Lung (tissue), 12 donors: ENCODE results near the gene WNT11. TPM values are rescaled to one million over a fixed set of nuclear protein-coding genes. Genes with fewer than 3 reads are reported as not detected.

ENCODE experiments used
- ATAC-seq: fragments of 200-7000 bp; cut with Tn5 transposase; one replicate; pipeline ENCODE4 v1.9.1; 2020; ENCODE audit warnings: moderate number of reproducible peaks; ENCODE audit not compliant: insufficient read depth, low FRiP score
- DNase-seq, 3 donors: peaks; one replicate each; pipeline ENCODE4 v3.0.0-alpha.2; 2013 to 2017
- H3K27ac ChIP-seq, 2 donors: one replicate each; pipeline ENCODE4 v1.5.1; 2013; ENCODE audit warnings: mild to moderate bottlenecking in 2 of 2, moderate library complexity in 2 of 2, control low read depth in 1 of 2, inconsistent platforms in 1 of 2, low read depth in 1 of 2, low read length in 1 of 2
- H3K27me3 ChIP-seq, 3 donors: one replicate each; pipeline ENCODE4 v1.5.1; 2013; ENCODE audit warnings: low read length in 2 of 3; ENCODE audit not compliant: control insufficient read depth in 3 of 3, insufficient read depth in 3 of 3
- H3K36me3 ChIP-seq, 4 donors: one replicate each; pipeline ENCODE4 v1.5.1; 2013; ENCODE audit warnings: low read length in 4 of 4, mild to moderate bottlenecking in 1 of 4, moderate library complexity in 1 of 4; ENCODE audit not compliant: control insufficient read depth in 4 of 4, insufficient read depth in 4 of 4
- H3K4me1 ChIP-seq, 5 donors: one replicate each; pipeline ENCODE4 v1.5.1; 2013; ENCODE audit warnings: low read length in 5 of 5, mild to moderate bottlenecking in 2 of 5, moderate library complexity in 1 of 5; ENCODE audit not compliant: control insufficient read depth in 5 of 5, insufficient read depth in 5 of 5
- H3K4me3 ChIP-seq: one replicate; pipeline ENCODE4 v1.5.1; 2013; ENCODE audit warnings: mild to moderate bottlenecking, control low read depth, moderate library complexity
- H3K9ac ChIP-seq, 2 donors: one replicate each; pipeline ENCODE4 v1.5.1; 2013; ENCODE audit warnings: low read length in 2 of 2, control low read depth in 1 of 2; ENCODE audit not compliant: insufficient read depth in 1 of 2
- H3K9me3 ChIP-seq, 4 donors: one replicate each; pipeline ENCODE4 v1.5.1; 2013; ENCODE audit warnings: low read length in 3 of 4, mild to moderate bottlenecking in 1 of 4, moderate library complexity in 1 of 4; ENCODE audit not compliant: control insufficient read depth in 4 of 4, insufficient read depth in 3 of 4
- WGBS, 2 donors: extraction: QIAGEN DNeasy Blood & Tissue Kit; methylation state at CpG; one replicate each; pipeline ENCODE4 v1.1.7; 2013; 5-methylcytosine and 5-hydroxymethylcytosine counted together
- polyA plus RNA-seq, 2 donors: library from polyadenylated mRNA; stranded (reverse); fragments of 200-250 nt; gene quantifications; one replicate each; pipeline ENCODE4 v1.2.1, GENCODE V29; 2013
- total RNA-seq, 2 donors: library from RNA; depleted of rRNA in 1 of 2; stranded (reverse); fragments of >200 nt in 1 of 2; gene quantifications; one replicate each; pipeline ENCODE4 v1.2.1, GENCODE V29; 2014 to 2021
- TF ChIP-seq, protein P1 (sequence below): IDR thresholded peaks from 2 replicates; pipeline ENCODE4 v1.5.1; 2012; ENCODE audit warnings: mild to moderate bottlenecking; ENCODE audit errors: control extremely low read depth, extremely low read depth
- donor health status: control.
- donor health status: control.
- donor health status: Bipolar disorder and iron deficiency.
- donor health status: healthy.
- donor health status: DM: yes; HTN: yes; CAD: no.

Gene WNT11
- total and polyA plus RNA-seq, 4 donors: 1.5 to 31.3 (median 3.6) TPM

- 61 to 65% methylated on average over 3 of the region's 3 CpGs for WGBS, 2 donors
- ATAC-seq: no peak
- DNase-seq: no peak
- Histone ChIP-seq H3K9me3 (peaks cover 0 to 12% (median 3%) of the 10 kb centered on the region in 4 donors), H3K36me3 (no peaks in the 10 kb centered on the region), H3K27ac (no peak overlapping the region), H3K4me3 (no peak overlapping the region), H3K4me1 (peaks cover 0 to 7% (median 0%) of the 10 kb centered on the region in 5 donors), H3K9ac (no peak overlapping the region), H3K27me3 (no peaks in the 10 kb centered on the region)
- TF ChIP-seq, protein P1, sequence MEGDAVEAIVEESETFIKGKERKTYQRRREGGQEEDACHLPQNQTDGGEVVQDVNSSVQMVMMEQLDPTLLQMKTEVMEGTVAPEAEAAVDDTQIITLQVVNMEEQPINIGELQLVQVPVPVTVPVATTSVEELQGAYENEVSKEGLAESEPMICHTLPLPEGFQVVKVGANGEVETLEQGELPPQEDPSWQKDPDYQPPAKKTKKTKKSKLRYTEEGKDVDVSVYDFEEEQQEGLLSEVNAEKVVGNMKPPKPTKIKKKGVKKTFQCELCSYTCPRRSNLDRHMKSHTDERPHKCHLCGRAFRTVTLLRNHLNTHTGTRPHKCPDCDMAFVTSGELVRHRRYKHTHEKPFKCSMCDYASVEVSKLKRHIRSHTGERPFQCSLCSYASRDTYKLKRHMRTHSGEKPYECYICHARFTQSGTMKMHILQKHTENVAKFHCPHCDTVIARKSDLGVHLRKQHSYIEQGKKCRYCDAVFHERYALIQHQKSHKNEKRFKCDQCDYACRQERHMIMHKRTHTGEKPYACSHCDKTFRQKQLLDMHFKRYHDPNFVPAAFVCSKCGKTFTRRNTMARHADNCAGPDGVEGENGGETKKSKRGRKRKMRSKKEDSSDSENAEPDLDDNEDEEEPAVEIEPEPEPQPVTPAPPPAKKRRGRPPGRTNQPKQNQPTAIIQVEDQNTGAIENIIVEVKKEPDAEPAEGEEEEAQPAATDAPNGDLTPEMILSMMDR: no peak
Measured at GRCh38 chr11:76249195-76249741, 43.0 kb upstream of the WNT11 start.

- Histone ChIP-seq H3K4me3 (no peak overlapping the region), H3K9ac (no peak overlapping the region), H3K27me3 (no peaks in the 10 kb centered on the region), H3K27ac (no peak overlapping the region), H3K4me1 (peaks cover 0 to 14% (median 0%) of the 10 kb centered on the region in 5 donors), H3K9me3 (peaks cover 0 to 12% (median 3%) of the 10 kb centered on the region in 4 donors), H3K36me3 (no peaks in the 10 kb centered on the region)
- WGBS, 2 donors: 68 to 84% methylated on average over 1 of the region's 1 CpG
- ATAC-seq: no peak
- TF ChIP-seq, protein P1: no peak
- DNase-seq: no peak
Measured at GRCh38 chr11:76248210-76248609, 41.9 kb upstream of the WNT11 start.

GRCh38 chr11:76247091-76247490, 40.8 kb upstream of the WNT11 start:
- no peak overlapping the region for H3K27ac ChIP-seq
- WGBS, 2 donors: 94 to 96% methylated on average over 6 of the region's 6 CpGs
- no peaks in the 10 kb centered on the region for H3K27me3 ChIP-seq
- ATAC-seq: no peak
- H3K4me3 ChIP-seq: no peak overlapping the region
- TF ChIP-seq, protein P1: no peak
- peaks cover 0 to 12% (median 0%) of the 10 kb centered on the region in 5 donors for H3K4me1 ChIP-seq
- peaks cover 0 to 12% (median 3%) of the 10 kb centered on the region in 4 donors for H3K9me3 ChIP-seq
- H3K36me3 ChIP-seq: no peaks in the 10 kb centered on the region
- no peak for DNase-seq
- H3K9ac ChIP-seq: no peak overlapping the region
